ENCODE data around the gene PPDPF.
A peak's percentile ranks its signal among the peaks of the same experiment; 100 is the strongest.

PPDPF gene

DNA sequence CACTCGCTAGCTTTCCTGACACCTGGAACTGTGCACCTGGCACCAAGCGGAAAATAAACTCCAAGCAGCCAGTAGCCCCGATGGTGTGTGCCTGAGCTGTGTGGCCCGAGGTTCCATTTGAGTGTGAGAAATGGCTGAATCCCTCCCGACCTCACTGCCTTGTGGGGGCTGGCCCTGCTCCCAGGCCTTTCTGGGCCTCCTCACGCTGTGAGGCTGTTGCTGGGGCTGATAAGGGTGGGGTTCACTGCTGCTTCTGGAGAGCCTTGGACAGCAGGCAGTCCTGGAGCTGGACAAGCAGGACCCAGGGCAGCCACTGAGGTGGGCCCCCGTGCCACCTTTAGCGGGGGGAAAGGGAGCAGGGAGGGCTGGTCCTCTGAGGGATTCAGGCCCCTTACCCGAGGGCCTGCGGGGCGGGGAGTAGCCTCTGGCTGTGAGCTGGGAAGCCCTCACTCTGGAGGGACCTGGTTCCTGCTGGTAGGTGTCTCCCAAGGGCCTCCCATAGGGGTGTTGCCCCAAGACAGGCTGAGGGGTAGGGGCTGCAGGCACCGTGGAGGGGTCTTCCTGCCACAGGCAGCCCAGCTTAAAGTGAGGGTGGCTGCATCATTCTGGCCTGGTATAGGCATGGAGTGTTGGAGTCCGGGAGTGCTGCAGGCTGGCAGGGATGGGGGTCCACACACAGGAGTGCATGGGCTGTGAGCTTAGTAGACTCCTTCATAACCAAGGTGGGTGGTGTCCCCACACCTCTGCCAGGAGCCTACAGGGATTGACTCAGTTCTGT is 1.7 kb downstream of the PPDPF start:
- no peak for DNase-seq

DNA sequence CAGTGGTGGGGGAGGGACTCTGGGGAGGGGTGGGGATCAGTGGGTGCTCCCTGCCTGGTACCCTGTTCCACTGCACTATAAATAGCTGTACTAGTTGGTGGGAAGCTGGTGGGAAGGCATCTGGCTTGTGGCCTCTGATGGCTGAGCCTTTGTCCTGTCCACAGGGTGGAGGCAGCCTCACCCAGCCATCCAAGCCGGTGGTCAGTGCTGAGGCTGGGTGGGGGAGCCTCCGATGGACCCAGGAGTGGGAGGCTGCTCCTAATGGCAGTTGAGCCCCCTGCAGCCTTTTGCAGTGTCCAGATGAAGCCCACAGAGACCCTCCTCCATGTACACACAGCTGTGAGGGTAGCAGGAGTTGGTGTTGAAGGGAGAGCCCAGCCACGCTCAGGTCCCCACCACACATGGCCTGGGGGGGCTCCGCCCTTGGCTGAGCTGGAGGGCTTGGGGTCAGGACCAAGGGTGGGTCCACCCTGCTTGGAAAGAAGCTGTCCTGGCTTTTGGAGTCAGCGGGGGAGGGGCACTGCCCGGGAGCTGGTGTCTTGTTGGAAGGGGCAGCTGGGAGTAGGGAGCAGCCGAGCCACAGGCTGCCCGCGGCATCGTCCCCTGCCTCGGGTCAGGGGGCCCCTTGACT is 2.5 kb downstream of the PPDPF start:
- no peak for DNase-seq

DNA sequence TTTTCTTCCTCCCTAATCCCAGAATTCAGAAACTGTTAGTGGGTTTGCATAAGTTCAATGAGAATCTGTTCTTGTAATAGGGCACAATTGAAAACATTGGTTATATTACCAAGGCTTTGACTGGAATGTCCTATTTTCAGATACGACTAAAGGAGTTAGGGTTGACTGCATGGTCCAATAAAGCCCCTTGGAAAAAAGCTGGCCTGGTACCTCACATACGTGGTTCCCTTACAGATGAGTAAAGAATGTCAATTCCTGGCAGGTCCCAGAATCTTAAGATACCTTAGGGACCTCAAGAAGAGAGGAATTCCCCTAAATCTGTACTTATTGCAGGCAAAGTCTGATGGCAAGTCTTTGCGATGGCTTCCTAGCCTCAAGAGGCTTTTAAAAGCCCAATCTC is 4.6 kb downstream of the PPDPF start:
- DNase-seq, result no peak

DNA sequence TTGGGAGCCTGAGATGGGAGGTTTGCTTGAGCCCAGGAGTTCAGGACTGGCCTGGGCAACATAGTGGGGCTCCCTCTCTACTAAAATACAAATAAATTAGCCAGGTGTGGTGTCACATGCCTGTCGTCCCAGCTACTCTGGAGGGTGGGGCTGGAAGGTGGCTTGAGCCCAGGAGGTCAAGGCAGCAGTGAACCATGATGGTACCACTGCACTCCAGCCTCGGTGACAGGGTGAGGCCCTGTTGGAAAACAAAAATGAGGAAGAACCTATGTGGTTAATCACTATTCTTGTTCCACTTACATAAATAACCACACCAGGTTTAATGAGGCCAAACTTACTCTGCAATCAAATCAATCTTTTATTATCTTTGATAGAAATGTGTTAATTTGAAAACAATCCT is 5.4 kb downstream of the PPDPF start:
- DNase-seq, result no peak

DNA sequence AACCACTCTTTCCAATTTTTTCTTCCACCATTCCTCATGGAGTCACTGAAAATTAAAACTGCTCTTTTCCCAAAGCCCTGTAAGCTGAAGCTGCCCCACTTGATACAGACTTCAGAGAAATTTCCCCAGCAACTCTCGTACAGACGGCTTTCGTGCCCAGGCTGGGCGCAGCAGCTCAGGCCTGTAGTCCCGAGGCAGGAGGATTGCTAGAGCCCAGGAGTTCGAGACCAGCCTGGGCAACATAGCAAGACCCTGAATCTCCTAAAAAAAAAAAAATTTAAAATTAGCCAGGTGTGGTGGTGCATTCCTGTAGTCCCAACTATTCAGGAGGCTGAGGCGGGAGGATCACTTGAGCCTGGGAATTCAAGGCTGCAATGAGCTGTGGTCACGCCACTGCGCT is 6.6 kb downstream of the PPDPF start:
- no peak for DNase-seq

DNA sequence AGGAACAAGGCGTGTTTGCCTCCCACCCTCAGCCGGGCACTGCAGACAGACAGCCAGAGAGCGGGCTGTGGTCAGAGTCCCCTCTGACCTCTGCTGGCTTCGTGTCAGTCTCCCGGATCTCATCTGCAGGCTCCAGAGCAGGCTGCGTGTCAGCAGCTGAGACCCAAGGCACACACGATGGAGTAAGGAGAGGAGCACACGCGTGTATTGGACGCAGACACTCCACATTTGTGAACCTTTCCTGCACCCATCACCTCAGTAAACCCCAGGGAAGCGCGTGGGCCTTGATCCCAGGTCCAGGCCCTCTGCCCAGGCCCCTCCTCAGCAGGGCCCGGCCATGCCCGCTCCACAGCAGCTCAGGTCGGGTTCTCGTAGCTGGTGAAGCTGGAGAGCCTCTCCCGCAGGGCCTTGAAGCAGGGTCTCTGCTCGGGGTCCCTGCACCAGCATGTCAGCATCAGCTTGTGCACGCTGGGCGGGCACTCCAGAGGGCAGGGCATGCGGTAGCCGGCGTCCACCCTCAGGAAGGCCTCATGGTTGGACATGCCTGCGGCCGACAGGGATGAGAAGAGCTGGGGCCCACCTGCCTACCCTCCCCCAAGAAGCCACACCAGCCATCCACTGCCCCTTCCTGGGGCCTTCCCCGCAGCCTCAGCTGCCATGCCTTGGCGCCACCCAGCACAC is 8.8 kb downstream of the PPDPF start:
- no peak for DNase-seq

DNA sequence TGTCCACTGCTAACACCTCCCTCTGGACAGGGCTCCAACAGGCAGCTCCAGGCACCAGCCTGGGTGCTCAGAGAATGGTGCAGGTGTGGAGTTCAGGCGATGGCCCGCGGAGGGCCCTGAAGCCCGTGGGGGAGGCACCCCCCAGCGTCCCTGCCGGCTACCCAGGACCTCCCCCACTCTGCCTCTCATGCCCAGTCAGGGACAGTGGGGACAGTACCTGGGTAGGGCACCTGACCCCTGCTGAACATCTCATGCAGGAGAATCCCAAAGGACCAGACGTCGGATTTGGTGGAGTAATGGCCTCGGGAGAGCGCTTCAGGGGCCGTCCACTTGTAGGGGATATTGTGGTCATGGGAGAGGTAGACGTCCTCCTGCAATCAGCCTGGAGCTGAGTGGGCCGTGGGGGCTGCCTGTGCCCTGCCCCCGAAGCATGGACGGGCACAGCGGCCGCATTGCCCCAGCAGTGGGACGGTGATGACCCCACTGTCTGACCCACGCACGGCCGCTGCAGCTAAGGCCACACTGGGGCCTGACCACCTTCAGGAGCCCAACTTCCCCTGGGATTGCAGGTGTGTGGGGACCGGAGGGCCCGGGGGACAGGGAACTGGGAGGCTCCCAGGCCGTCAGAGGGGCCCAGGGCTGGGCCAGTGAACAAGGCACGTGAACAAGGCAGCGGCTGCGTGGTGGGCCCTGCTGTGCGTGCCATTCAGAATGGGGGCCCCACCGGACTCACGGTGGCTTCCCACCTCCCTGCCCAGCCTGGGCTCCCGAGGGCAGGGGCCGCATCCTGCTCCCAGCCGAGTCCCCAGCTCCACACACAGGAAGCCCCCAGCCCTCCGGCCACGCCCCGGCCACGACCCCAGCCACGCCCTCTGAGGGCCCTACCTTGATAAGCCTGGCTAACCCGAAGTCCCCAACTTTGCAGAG is 9.6 kb downstream of the PPDPF start:
- DNase-seq, result no peak

DNA sequence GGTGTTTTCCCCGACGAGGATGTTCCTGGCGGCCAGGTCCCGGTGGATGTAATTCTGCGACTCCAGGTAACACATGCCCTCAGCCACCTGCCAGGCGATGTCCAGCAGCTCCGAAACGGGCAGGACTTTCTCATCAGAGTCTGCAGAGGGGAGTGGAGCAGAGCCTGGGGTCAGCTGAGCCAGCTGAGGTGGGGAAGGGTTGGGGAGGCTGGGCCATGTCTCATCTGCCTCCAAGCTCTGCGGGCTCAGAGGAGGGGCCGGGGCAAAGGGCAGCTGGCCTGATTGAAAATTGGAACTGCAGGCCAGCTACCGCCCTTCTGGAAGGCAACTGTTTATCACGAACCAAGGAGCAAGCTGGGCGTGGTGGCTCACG is 10.2 kb downstream of the PPDPF start:
- DNase-seq, result no peak

DNA sequence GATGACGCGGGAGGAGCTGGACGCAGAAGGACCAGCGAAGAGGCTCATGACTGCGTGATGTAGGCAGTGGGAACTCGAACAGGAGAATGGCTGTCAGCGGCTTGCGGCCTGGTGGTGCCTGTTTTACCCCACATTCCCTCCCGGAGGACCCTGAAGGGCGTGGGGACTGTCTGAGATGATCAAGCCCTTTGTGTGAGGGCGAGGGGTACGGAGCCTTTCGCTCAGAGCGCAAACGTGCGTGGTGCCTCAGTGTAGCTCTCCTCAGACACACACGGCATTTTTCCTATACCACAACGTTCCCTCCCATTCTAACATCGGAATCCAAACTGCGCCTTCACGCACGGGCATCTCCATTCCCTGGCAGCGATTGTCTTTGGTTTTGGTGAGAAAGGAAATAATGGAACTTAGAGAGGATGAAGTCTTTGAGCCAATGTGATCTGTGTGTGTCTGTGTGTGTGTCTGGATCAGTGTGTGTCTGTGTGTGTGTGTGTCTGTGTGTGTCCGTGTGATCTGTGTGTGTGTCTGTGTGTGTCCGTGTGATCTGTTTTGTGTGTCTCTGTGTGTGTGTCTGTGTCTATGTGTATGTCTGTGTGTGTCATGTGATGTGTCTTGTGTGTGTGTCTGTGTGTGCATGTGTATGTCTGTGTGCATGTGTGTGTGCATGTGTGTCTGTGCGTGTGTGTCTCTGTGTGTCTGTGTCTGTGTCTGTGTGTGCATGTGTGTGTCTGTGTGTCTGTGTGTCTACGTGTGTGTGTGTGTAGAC is 11.3 kb downstream of the PPDPF start:
- DNase-seq, result no peak

DNA sequence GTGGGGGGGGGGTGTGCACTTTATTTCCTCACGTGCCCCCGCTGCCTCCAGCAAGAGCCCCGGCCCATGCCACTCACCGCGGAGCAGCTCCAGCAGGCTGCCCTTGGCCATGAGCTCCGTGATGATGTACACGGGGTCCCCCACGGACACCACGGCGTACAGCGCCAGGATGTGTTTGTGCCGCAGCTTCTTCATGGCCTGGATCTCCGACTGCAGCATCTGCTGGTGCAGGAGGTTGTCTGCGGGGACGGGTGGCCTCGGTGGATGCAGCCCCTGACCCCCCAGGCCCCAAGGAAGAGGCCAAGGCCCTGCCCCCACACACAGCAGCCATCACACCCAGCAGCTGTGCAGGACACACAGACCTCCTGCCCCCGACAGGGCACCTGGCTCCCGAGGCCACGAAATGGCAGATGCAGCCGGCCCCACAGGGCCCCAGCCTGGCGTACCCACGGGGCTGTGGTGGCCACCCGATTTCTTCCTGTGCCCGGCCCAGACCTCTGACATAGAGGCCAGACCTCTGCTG is 11.9 kb downstream of the PPDPF start:
- no peak for DNase-seq

DNA sequence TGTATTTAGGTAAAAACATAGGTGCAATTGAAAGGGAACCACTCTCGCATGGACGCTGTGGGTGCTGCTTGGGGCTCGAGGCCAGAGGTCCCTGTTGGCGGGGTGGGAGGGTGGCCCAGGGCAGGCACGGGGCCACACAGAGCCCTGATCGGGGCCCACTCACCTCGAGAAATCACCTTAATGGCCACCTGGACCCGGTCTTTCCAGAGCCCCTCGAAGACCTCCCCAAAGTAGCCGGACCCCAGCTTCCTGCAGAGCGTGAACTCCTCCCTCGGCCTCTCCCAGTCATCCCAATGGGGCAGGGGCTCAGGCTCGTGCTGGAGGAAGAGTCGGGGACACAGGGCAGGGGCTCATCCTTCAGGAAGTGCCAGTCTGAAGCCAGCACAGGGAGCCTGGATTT is 12.8 kb downstream of the PPDPF start:
- no peak for DNase-seq

DNA sequence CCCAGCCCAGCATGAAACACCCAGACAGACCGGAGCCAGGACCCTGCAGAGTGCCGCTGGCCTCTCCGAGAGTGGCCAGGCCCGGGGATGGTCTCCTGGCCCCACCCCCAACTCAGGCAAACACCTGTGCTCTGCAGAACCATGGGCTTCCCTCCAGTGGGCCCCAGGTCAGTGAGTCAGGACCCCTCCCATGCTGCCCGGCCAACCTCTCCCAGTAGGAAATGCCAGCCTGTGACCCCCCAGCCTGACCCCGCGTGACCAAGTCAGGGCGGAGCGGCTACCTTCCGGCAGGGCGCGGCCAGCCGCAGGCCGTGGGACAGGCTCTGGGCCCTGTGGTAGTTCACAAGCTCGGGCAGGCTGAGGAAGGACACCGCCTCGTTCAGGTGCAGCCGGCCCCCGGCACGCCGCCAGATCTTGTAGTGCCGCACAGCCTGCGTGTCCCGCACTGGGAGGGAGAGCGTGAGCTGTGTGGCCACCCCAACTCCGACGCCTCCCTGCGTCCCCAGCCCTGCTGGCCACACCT is 13.4 kb downstream of the PPDPF start:
- DNase-seq, result no peak

DNA sequence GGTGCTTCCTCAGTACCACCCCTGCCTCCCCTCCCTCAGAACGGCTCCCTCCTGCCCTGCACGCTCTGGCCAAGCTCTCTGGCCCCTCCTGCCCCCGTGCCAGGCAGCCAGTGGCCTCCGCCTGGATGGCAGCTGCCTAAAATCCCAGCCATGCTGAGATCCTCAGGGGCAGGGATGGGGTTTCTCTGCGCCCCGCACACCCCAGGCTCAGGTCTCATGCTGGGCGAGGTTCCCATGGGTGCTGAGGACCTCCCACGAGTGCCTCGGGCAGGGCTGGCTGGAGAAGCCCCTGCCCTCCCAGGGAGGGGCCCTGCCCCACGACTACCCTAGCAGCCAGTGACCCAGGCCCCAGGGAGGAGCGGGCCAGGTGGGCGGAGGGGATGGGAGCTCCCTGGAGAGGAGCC is 13.9 kb downstream of the PPDPF start:
- no peak for DNase-seq

DNA sequence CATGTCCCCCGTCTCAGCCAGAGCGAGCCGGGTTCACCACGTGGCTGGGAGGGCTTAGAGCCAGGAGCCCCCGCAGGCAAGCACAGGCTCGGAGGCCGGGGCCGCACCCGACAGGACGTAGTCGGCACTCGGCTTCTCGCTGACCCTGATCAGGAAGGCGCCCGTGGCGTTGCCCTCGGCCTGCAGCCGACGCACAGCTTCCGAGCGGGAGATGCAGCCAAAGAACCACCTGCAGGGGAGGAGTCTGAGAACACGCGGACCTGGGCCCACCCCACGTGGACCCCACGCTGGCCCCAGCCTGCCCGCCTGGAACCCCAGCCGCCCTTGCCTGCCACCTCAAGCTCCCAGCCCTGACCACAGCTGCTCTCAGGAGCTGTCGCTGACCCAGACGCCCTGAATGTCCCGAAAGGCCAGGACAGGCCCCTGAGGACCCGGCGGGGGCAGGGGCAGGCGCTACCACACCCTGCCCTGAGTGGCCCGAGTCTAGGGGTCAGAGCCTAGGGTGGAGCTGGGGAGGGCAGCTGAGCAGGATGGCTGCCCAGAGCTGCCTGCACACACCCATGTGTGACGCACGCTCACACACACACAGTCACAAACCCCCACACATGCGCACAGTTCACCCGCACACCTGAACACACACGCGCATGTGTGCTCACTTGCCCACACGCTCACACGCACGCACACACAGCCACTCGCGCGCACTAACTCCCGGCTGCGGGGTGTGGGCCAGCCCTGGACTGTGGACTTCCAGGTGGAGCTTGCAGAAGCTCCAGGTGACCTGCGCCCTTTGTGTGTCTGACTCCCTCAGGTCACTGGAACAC is 14.5 kb downstream of the PPDPF start:
- DNase-seq, result no peak

DNA sequence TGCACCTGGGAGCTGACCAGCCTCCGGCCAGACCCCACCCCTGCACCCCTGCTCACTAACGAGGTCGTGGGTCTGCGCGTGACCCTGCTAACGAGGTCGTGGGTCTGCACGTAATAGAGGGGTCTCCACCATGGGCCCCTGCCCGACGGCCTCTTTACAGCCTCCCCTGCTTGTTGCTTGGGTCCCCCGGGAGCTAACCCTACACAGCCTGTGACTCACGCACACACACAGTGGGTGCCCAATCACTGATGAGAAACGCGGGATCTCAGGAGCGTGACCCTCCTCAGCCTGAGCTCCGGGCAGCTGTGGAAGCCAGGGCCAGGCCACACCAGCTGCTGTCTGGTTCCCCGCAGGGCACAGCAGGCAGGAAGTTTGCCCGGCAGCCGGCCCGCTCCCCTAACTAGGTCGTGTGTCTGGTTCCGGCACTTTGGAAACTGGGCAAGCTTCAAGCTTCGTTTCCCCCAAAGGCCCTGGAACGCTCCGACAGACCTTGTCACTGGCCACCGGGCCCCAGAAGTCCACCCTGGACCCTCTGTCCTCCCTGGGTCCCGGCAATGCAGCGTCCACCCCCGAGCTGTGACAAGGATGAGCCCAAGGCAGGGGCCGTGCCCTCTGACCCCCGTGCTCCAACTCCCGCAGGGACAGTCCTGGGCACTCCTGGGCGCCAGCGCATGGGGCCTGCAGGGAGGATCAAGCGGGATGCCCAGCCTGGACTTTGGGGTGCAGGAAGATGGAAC is 15.8 kb downstream of the PPDPF start:
- no peak for DNase-seq

DNA sequence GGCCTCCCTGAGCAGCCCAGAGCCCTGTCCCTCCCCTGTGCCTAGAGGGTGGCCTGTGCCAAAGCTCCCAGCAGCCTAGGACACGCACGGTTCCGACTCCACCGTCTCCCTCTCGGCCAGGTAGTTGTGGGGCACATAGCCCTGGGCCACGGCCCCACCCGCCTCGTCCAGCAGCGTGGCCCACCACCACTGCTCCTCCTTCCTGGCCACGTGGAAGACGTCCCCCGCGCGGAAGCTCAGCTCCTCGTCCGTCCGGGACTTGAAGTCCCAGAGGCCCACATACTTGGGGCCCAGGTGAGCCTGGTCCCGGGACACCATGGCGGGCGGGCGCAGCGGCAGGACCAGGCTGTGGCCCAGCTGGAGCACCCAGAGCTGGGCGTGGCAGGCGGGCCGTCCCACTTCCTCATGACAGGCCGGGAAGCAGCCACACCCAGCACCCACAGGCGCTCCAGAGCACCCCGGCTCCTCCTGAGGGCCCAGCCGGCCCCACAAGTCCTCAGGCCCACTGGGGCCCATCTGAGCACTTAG is 16.5 kb downstream of the PPDPF start, which contains the start of gene PTK6:
TSS of gene PTK6 (minus strand) at position 380 of the 528 bp plus-strand sequence. CDS start at position 318, 62 bp downstream.
- DNase-seq, result no peak

DNA sequence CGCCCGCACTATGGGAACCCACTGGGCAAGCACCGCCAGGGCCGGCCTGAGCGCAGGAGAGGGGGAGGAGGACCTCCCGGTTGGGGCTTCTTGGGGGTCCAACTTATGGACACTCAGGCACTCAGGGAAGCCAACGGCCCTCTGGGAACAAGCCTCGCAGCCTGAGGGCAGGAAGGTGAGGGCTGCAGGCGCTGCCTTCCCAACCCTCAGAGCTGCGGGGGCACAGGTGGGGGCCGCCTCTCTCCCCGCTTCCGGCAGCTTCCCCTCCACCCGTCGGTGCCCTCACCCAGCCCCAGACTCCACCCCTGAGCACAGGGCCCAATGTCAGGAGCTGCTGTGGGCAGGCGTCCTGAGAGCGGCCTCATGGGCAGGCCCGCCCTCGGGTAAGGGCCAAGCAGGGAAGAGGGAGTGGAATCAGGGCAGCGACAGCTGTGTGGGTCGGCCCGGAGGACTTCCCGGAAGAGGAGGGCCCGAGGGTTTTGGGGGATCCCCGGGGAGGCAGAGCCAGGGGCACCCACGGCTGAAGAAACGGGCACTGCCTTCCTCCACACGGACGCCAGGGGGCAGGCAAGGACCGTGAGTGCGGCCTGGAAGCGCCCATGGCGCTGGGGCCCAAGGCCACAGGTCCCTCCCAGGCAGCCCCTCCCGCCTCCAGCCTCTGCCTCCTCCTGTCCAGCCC is 17.1 kb downstream of the PPDPF start:
- peak; percentile 64 for DNase-seq

DNA sequence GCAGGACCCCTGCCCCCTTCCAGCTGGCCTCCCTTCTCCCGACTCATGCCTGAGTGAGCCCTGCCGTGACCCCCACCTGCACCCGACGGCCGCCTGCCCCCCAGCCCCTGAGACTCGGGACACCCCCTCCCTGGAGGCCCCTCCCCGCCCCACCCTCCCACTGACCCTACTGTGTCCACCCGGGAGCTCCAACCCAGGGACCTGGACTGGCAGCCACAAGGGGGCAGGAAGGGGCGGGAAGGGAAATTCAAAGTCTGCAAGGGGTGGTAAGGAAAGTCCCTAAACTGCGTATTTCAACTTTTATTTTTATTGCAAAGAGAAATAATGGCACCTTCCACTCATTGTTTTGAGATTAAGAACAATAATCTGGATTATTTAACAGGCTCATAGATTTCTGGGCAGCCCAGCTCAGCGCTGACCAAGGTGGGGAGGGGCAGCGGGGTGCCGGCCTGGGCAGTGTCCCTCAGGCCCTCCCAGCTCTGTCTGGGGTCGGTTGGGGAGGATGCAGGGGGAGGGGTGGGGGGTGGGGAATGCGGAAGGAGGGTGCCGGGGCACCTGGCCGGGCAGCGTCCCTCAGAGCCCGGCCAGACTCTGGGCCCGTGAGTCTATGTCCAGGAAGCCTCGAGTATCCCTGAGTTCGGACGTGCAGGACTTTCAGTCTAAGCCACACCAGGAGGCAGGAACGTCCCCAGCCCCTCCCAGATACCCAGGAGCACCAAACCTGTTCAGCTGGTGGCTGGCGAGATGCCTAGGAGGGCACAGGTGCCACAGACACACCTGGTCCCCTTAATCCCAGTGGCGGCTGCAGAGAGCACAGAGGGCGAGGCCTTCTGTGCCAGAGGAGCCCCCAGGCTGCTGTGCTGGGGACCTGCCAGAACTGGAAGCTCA is 17.9 kb downstream of the PPDPF start:
- no peak for DNase-seq

Data from NCI-H2107 (cell line).